Heart right ventricle (tissue), 16 donors: ENCODE measurements around the gene ZNF135. TPM values are rescaled to one million over a fixed set of nuclear protein-coding genes. Genes with fewer than 3 reads are reported as not detected.

Experiments
- ATAC-seq, 8 donors: fragments of 200-7000 bp; cut with Tn5 transposase; one replicate each; pipeline ENCODE4 v1.9.1; 2020; ENCODE audit warnings: mild to moderate bottlenecking in 8 of 8, moderate library complexity in 8 of 8, moderate number of reproducible peaks in 1 of 8
- DNase-seq, 2 donors: peaks; one replicate each; pipeline ENCODE4 v3.0.0-alpha.2; 2020
- H3K27ac ChIP-seq, 10 donors: fragments of 200-600 bp; sonication (generic) in 2 of 10; one replicate each; pipeline versions ENCODE4 v1.5.0 to v1.8.0; 2020 to 2022; ENCODE audit warnings: mild to moderate bottlenecking in 3 of 10
- H3K27me3 ChIP-seq, 7 donors: fragments of 200-600 bp; one replicate each; pipeline ENCODE4 v1.8.0; 2021 to 2022; ENCODE audit warnings: mild to moderate bottlenecking in 2 of 7
- H3K36me3 ChIP-seq, 9 donors: fragments of 200-600 bp; sonication (generic) in 1 of 9; one replicate each; pipeline versions ENCODE4 v1.5.0 to v1.8.0; 2020 to 2022; ENCODE audit warnings: mild to moderate bottlenecking in 2 of 9
- H3K4me1 ChIP-seq, 9 donors: fragments of 200-600 bp; sonication (generic) in 1 of 9; one replicate each; pipeline versions ENCODE4 v1.5.0 to v1.8.0; 2020 to 2022; ENCODE audit warnings: mild to moderate bottlenecking in 4 of 9
- H3K4me3 ChIP-seq, 10 donors: fragments of 200-600 bp; sonication (generic) in 2 of 10; one replicate each; pipeline versions ENCODE4 v1.5.0 to v1.8.0; 2020 to 2022; ENCODE audit warnings: mild to moderate bottlenecking in 7 of 10, moderate library complexity in 2 of 10
- H3K9me3 ChIP-seq, 11 donors: fragments of 200-600 bp in 10 of 11; sonication (generic) in 2 of 11; one replicate each; pipeline versions ENCODE4 v1.5.0 to v1.8.0; 2013 to 2022; ENCODE audit warnings: mild to moderate bottlenecking in 2 of 11, control low read depth in 1 of 11, moderate library complexity in 1 of 11
- WGBS, 2 donors: extraction: QIAGEN DNeasy Blood & Tissue Kit; methylation state at CpG; one replicate each; pipeline ENCODE4 v1.1.7; 2013; ENCODE audit warnings: inconsistent platforms in 1 of 2; 5-methylcytosine and 5-hydroxymethylcytosine counted together
- intact Hi-C, 10 donors: fragments of 100-400 bp; cut with DNase I; formaldehyde crosslinking; loops; one replicate each; pipeline versions ENCODE4 v1.11.1 to v1.14.2; 2022
- polyA plus RNA-seq, 2 donors: library from polyadenylated mRNA; stranded (reverse); fragments of 200-250 nt; gene quantifications; one replicate each; pipeline ENCODE4 v1.2.3, GENCODE V29; 2013
- total RNA-seq, 10 donors: library from RNA; stranded (reverse); fragmentation: NEBNext Ultra II Directional in 3 of 10; extraction: Animal tissue kit (Norgen Biotek cat#: 25700) in 3 of 10; gene quantifications; one replicate each; pipeline versions ENCODE4 v1.2.1 to v1.2.4, GENCODE V29; 2021 to 2023
- TF ChIP-seq, protein P1 (sequence below), 9 donors: fragments of 200-600 bp; sonication (generic) in 2 of 9; IDR thresholded peaks; one replicate each; pipeline versions ENCODE4 v1.5.0 to v1.8.0; 2021 to 2022; ENCODE audit warnings: antibody characterized with exemption in 9 of 9, mild to moderate bottlenecking in 5 of 9, moderate library complexity in 1 of 9
- donor health status: Arrhythmogenic right ventricular cardiomyopathy.
- donor health status: ischemic (EF 13 %, LVEDD 7.1; RV severe dilation, severe dysfunction).
- donor health status: healthy with polysubstance abuse.
- donor health status: DM: no; HTN: yes; CAD: no.
- donor health status: DM: no; HTN: no; CAD: no.
- donor health status: ischemic (EF 25% LVEDD 6.9; RV normal size, moderate dysfunction).
- donor health status: ischemic (EF 25% LVEDD 5.7; RV mildly dilated, moderate dysfunction).
- donor health status: healthy.
- donor health status: DM: yes; HTN: yes; CAD: no.
- donor health status: Ischemic cardiomyopathy.
- donor health status: ischemic (EF 35%, LVEDD 5.7; RV mildly dilated, moderate dysfunction).
- donor health status: nonischemic (EF 11% LVEDD 7.7; RV severe dilation, severe dysfunction).
- donor health status: DM: yes; HTN: yes; CAD: no.
- donor health status: PGD.
- donor health status: ischemic (EF 29% LVEDD 5.4; RV normal size, mild dysfunction).
- donor health status: nonischemic (EF 23%, LVEDD 6.1; RV moderate dilation, normal function).

The ZNF135 gene
- total and polyA plus RNA-seq, 12 donors: 2.5 to 10.1 (median 3.9) TPM

DNA sequence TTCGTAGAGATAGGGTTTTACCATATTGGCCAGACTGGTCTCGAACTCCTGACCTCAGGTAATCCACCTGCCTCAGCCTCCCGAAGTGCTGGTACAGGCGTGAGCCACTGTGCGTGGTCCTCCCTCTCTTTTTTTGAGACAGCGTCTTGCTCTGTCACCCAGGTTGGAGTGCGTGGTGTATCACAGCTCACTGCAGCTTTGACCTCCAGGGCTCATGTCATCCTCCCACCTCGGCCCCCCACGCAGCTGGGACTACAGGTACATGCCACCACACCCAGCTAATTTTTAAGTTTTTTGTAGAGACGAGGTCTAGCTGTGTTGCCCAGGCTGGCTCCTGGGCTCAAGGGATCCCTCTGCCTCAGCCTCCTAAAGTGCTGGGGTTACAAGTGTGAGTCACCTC lies 20.7 kb downstream of the ZNF135 start:
- no peak for ATAC-seq
- TF ChIP-seq, protein P1, sequence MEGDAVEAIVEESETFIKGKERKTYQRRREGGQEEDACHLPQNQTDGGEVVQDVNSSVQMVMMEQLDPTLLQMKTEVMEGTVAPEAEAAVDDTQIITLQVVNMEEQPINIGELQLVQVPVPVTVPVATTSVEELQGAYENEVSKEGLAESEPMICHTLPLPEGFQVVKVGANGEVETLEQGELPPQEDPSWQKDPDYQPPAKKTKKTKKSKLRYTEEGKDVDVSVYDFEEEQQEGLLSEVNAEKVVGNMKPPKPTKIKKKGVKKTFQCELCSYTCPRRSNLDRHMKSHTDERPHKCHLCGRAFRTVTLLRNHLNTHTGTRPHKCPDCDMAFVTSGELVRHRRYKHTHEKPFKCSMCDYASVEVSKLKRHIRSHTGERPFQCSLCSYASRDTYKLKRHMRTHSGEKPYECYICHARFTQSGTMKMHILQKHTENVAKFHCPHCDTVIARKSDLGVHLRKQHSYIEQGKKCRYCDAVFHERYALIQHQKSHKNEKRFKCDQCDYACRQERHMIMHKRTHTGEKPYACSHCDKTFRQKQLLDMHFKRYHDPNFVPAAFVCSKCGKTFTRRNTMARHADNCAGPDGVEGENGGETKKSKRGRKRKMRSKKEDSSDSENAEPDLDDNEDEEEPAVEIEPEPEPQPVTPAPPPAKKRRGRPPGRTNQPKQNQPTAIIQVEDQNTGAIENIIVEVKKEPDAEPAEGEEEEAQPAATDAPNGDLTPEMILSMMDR (IDR thresholded peaks at IDR 0.05): no peak
- Histone ChIP-seq H3K4me1 (no peaks in the 10 kb centered on the region), H3K36me3 (peaks cover 0 to 36% (median 14%) of the 10 kb centered on the region in 9 donors), H3K27ac (no peak overlapping the region), H3K9me3 (peaks cover 0 to 98% (median 25%) of the 10 kb centered on the region in 11 donors), H3K27me3 (no peaks in the 10 kb centered on the region), H3K4me3 (no peak overlapping the region)
- intact Hi-C loops: no loop called here
- 92 to 93% methylated on average over 10 of the region's 10 CpGs for WGBS, 2 donors
- DNase-seq: no peak

DNA sequence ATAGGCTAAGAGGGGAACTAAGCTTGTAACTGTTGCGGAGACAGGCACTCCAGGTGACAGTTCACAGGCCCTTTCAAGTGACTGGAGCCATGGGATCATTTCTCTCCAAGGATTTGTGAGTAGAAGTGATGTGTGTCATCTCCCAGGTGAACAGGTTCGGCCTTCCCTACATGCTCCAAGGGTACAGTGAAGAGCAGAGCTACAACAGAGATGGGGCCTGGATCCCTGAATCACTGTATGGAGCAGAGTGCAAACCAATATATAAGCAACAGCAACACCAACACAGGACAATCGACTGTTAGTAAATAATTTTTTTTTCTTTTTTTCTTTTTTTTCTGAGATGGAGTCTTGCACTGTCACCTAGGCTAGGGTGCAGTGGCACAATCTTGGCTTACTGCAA lies 23.9 kb downstream of the ZNF135 start:
- Histone ChIP-seq H3K27me3 (no peaks in the 10 kb centered on the region), H3K27ac (no peak overlapping the region), H3K9me3 (peaks cover 0 to 99% (median 26%) of the 10 kb centered on the region in 11 donors), H3K4me3 (no peak overlapping the region), H3K36me3 (peaks cover 0 to 59% (median 45%) of the 10 kb centered on the region in 9 donors), H3K4me1 (no peaks in the 10 kb centered on the region)
- TF ChIP-seq, protein P1 (IDR thresholded peaks at IDR 0.05): no peak
- ATAC-seq (no peak), DNase-seq (no peak)
- intact Hi-C loops: no loop called here
- WGBS, 2 donors: 98 to 99% methylated on average over 3 of the region's 3 CpGs

DNA sequence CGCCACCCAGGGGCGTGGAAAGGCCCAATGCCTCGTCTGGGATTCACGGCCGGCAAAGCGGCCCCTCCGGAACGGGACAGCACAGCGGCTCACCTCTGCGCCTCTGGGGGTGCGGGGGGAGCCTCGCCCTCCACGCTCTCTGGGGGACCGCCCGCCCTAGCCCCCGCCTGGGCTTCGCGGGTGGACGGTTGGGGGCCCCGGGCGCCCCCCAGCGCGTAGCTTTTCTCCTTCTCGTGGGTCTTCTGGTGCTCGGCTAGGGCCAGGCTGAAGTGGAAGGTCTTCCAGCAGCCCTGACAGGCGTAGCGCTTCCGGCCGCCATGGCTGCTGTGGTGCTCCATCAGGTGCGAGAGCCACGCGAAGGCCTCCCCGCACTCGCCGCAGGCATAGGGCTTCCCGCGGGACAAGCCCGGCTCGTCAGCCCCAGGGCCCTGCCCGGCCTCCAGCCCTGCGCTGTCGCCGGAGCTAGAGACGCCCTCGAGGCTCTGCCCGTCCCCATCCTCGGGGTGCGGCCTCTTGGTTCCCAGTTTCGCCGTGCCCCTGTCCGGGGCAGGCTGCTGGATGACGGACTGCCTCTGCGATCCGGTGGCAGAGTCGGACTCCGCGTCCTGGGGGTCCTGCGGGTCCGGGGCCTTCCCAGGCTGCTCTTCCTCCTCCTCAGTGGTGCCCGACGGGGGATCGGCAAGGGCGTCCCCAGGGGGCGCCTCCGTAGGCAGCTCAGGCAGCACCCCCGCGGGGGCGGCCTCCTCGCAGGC lies 25.7 kb downstream of the ZNF135 start:
- peaks cover 0 to 73% (median 55%) of the 10 kb centered on the region in 9 donors for H3K36me3 ChIP-seq
- no peaks in the 10 kb centered on the region for H3K4me1 ChIP-seq
- TF ChIP-seq, protein P1 (IDR thresholded peaks at IDR 0.05): no peak
- no peaks in the 10 kb centered on the region for H3K27me3 ChIP-seq
- no peak overlapping the region for H3K4me3 ChIP-seq
- H3K9me3 ChIP-seq: peaks cover 0 to 97% (median 26%) of the 10 kb centered on the region in 11 donors
- 97 to 98% methylated on average over 67 to 69 of the region's 69 CpGs for WGBS, 2 donors
- H3K27ac ChIP-seq: no peak overlapping the region
- DNase-seq (no peak), ATAC-seq (peak in 1 of 8 donors; percentile 54)
- intact Hi-C loops: no loop called here

DNA sequence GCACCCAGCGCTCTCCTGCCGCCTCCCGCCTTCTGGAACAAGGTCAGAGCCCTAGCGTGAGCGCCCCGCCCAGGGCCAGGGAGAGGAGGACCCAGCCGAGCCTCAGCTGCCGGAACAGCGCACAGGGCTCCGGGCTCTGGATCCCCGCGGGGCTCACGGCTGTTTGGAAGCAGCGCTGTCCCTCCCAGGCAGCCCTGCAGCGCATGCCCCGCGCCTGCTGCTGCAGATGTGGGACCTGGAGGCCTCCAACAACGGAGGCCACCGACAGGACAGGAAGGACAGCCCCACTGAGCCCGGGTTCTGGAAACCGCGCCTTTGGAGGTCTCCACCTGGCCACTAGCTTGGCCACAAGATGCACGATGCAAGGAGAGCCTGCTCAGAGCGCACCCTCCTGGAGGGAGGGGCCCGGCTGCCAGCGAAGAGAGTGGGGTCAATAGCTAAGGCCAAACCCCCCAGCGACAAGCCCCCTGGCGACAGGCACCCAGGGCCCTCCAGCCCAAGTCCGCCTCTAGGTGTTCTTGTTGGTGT lies 26.3 kb downstream of the ZNF135 start:
- TF ChIP-seq, protein P1 (IDR thresholded peaks at IDR 0.05): no peak
- H3K27me3 ChIP-seq: no peaks in the 10 kb centered on the region
- ATAC-seq: peak in 1 of 8 donors; percentile 6
- H3K36me3 ChIP-seq: peaks cover 0 to 79% (median 55%) of the 10 kb centered on the region in 9 donors
- H3K4me1 ChIP-seq: no peaks in the 10 kb centered on the region
- 93 to 96% methylated on average over 29 of the region's 29 CpGs for WGBS, 2 donors
- no peak overlapping the region for H3K27ac ChIP-seq
- no peak overlapping the region for H3K4me3 ChIP-seq
- intact Hi-C loops: no loop called here
- peaks cover 0 to 97% (median 26%) of the 10 kb centered on the region in 11 donors for H3K9me3 ChIP-seq
- DNase-seq: no peak
